Endothelial cell of umbilical vein (primary cell): ENCODE results near the gene SDCCAG8. TPM values are rescaled to one million over a fixed set of nuclear protein-coding genes. Genes with fewer than 3 reads are reported as not detected.

Experiments
- BruUV-seq: library from RNA; stranded (reverse); fragments of 400-500 nt; replicated peaks from 2 replicates; lab custom pipeline; 2021; lab: Mats Ljungman, UMichigan
- CTCF ChIA-PET: fragments of 300-600, 350-600 bp; sonication (Branson Sonifier 250); formaldehyde crosslinking; loops from one replicate; lab custom pipeline; 2021; ENCODE audit warnings: antibody characterized with exemption, inconsistent platforms; lab: Charles Lee
- POLR2A ChIA-PET: fragments of 300-600, 350-600 bp; sonication (Branson Sonifier 250); formaldehyde crosslinking; loops from one replicate; lab custom pipeline; 2021; ENCODE audit warnings: antibody characterized with exemption, inconsistent platforms; lab: Charles Lee
- DNase-seq: peaks from one replicate; pipeline ENCODE4 v3.0.0-alpha.2; 2011; ENCODE audit warnings: low read depth, low spot score
- FAIRE-seq: peaks from 2 replicates; lab custom pipeline; 2011; peaks lifted over from hg19 to GRCh38; lab: Jason Lieb, UNC
- H2AFZ ChIP-seq: 2 replicates; pipeline ENCODE4 v1.6.0; 2012; ENCODE audit warnings: low read depth, low read length, control low read depth, inconsistent platforms
- H3K27ac ChIP-seq: 2 replicates; pipeline ENCODE4 v1.5.1; 2011; ENCODE audit warnings: low read depth, mild to moderate bottlenecking, control low read depth, low read length, moderate library complexity; ENCODE audit not compliant: insufficient read depth
- H3K27me3 ChIP-seq, 2 experiments: 2 replicates each; pipeline versions ENCODE4 v1.6.0 to v1.6.1; 2011; ENCODE audit warnings: low read length in 2 of 2, mixed read lengths in 1 of 2; ENCODE audit not compliant: control insufficient read depth in 2 of 2, insufficient read depth in 2 of 2
- H3K36me3 ChIP-seq, 2 experiments: 2 replicates in 1 of 2; 3 replicates in 1 of 2; pipeline ENCODE4 v1.5.1; 2011; ENCODE audit warnings: low read length in 2 of 2, mild to moderate bottlenecking in 1 of 2, moderate library complexity in 1 of 2; ENCODE audit not compliant: control insufficient read depth in 2 of 2, insufficient read depth in 2 of 2; ENCODE audit errors: extremely low read depth in 1 of 2
- H3K4me1 ChIP-seq: 3 replicates; pipeline ENCODE4 v1.5.1; 2011; ENCODE audit warnings: mild to moderate bottlenecking, low read length; ENCODE audit not compliant: control insufficient read depth, insufficient read depth; ENCODE audit errors: extremely low read depth
- H3K4me2 ChIP-seq: 2 replicates; pipeline ENCODE4 v1.6.1; 2011; ENCODE audit warnings: low read length, control low read depth, mixed read lengths; ENCODE audit not compliant: insufficient read depth
- H3K4me3 ChIP-seq, 3 experiments: fragments of 200-600 bp in 1 of 3; sonication (generic), shearing (Covaris generic) in 1 of 3; replicated peaks in 1 of 3; 2 replicates each; pipeline ENCODE4 v1.5.1; 2011 to 2016; ENCODE audit warnings: control low read depth in 3 of 3, low read length in 3 of 3, mild to moderate bottlenecking in 2 of 3, inconsistent platforms in 1 of 3, low read depth in 1 of 3, moderate library complexity in 1 of 3; ENCODE audit not compliant: insufficient read depth in 1 of 3
- H3K79me2 ChIP-seq: 2 replicates; pipeline ENCODE4 v1.6.0; 2012; ENCODE audit warnings: low read length, inconsistent platforms; ENCODE audit not compliant: control insufficient read depth, insufficient read depth
- H3K9ac ChIP-seq: replicated peaks from 2 replicates; pipeline ENCODE3; 2011; ENCODE audit warnings: low read length, control low read depth; ENCODE audit not compliant: insufficient read depth; ENCODE audit errors: extremely low read depth
- H3K9me1 ChIP-seq: replicated peaks from 3 replicates; pipeline ENCODE4 v1.6.0; 2011; ENCODE audit warnings: mild to moderate bottlenecking, low read length; ENCODE audit not compliant: control insufficient read depth, insufficient read depth; ENCODE audit errors: extremely low read depth
- H3K9me3 ChIP-seq: replicated peaks from 2 replicates; pipeline ENCODE4 v1.5.1; 2012; ENCODE audit warnings: low read length, inconsistent platforms; ENCODE audit not compliant: control insufficient read depth, insufficient read depth
- H4K20me1 ChIP-seq: replicated peaks from 2 replicates; pipeline ENCODE3; 2011; ENCODE audit warnings: mild to moderate bottlenecking, low read length; ENCODE audit not compliant: control insufficient read depth, insufficient read depth; ENCODE audit errors: extremely low read depth
- CTCF ChIP-seq, 2 donors: IDR thresholded peaks; 1 replicate in 1 of 2; 2 replicates in 1 of 2; pipeline ENCODE4 v1.5.1; 2011; ENCODE audit warnings: low read length in 2 of 2, mild to moderate bottlenecking in 2 of 2, moderate library complexity in 2 of 2, control low read depth in 1 of 2, inconsistent platforms in 1 of 2, low read depth in 1 of 2; ENCODE audit not compliant: insufficient read depth in 1 of 2; ENCODE audit errors: extremely low read depth in 1 of 2
- EZH2 ChIP-seq: IDR thresholded peaks from 2 replicates; pipeline ENCODE4 v1.6.1; 2012; ENCODE audit warnings: borderline replicate concordance, low read depth, mild to moderate bottlenecking, moderate library complexity, low read length, inconsistent platforms; ENCODE audit not compliant: severe bottlenecking
- FOS ChIP-seq: IDR thresholded peaks from 2 replicates; pipeline ENCODE4 v1.6.1; 2011; ENCODE audit warnings: mild to moderate bottlenecking, low read length, moderate library complexity, borderline replicate concordance; ENCODE audit not compliant: insufficient read depth
- GATA2 ChIP-seq: IDR thresholded peaks from 2 replicates; pipeline ENCODE4 v1.7.0; 2011; ENCODE audit warnings: low read depth, mild to moderate bottlenecking, moderate library complexity, mixed read lengths, low read length; ENCODE audit not compliant: insufficient read length, insufficient read depth
- JUN ChIP-seq: IDR thresholded peaks from 2 replicates; pipeline ENCODE4 v1.6.1; 2011; ENCODE audit warnings: borderline replicate concordance, low read depth; ENCODE audit not compliant: insufficient read length, insufficient read depth
- MAX ChIP-seq: IDR thresholded peaks from 2 replicates; pipeline ENCODE4 v1.6.1; 2011; ENCODE audit not compliant: insufficient read depth, insufficient read length
- MYC ChIP-seq: IDR thresholded peaks from one replicate; pipeline ENCODE4 v1.6.1; 2011; ENCODE audit warnings: mild to moderate bottlenecking, low read depth, low read length
- POLR2A ChIP-seq: IDR thresholded peaks from 2 replicates; pipeline ENCODE4 v1.6.1; 2012; ENCODE audit warnings: low read depth, mild to moderate bottlenecking, control low read depth, low read length
- POLR2AphosphoS5 ChIP-seq: IDR thresholded peaks from 2 replicates; pipeline ENCODE4 v1.6.1; 2012; ENCODE audit warnings: low read depth, mild to moderate bottlenecking, control low read depth, low read length, moderate library complexity; ENCODE audit not compliant: insufficient read depth
- dilution Hi-C: fragments of 300-500 bp; cut with MboI; formaldehyde crosslinking; loops from one replicate; pipeline ENCODE4 v1.15.0; 2019; ENCODE audit warnings: low sequenced_read_pairs; ENCODE audit not compliant: extremely low pct_ligation_motif_present
- intact Hi-C: fragments of 100-400 bp; cut with micrococcal nuclease; formaldehyde crosslinking; loops from one replicate; pipeline ENCODE4 v1.10.0; 2022
- polyA plus RNA-seq, 4 experiments: library from polyadenylated mRNA; depleted of rRNA in 3 of 4; stranded (reverse) in 3 of 4; unstranded in 1 of 4; fragments of >200 nt; gene quantifications; 2 replicates each; pipeline versions ENCODE4 v1.2.1 to v1.2.3, GENCODE V29; 2011 to 2012; ENCODE audit warnings: missing spikeins in 1 of 4
- total RNA-seq: library from RNA; stranded (reverse); gene quantifications from 2 replicates; pipeline ENCODE4 v1.2.3, GENCODE V29; 2021

Gene SDCCAG8
- total and polyA plus RNA-seq, 2 donors (not counting 3 experiments of a cell fraction or from before 2014, with no cell fraction given) = 14.6 to 25.7 TPM

GRCh38 chr1:243496187-243496646 lies 240.4 kb downstream of the SDCCAG8 start:
- H2AFZ ChIP-seq = no peak overlapping the region
- H3K4me2 ChIP-seq = no peak overlapping the region
- H4K20me1 ChIP-seq = no peaks in the 10 kb centered on the region
- H3K27me3 ChIP-seq = no peaks in the 10 kb centered on the region
- no peak overlapping the region for H3K27ac ChIP-seq
- CTCF ChIA-PET = no interaction called here
- H3K9me1 ChIP-seq = no peaks in the 10 kb centered on the region
- FAIRE-seq (no peak), DNase-seq (no peak)
- intact Hi-C loops = no loop called here
- no peak for TF ChIP-seq POLR2A
- TF ChIP-seq MAX = no peak
- no peak for TF ChIP-seq MYC
- dilution Hi-C loops = no loop called here
- H3K79me2 ChIP-seq = no peaks in the 10 kb centered on the region
- peaks cover 0 to 5% of the 10 kb centered on the region in 2 experiments for H3K36me3 ChIP-seq
- POLR2A ChIA-PET = no interaction called here
- H3K4me3 ChIP-seq = no peak overlapping the region
- no peaks in the 10 kb centered on the region for H3K4me1 ChIP-seq
- H3K9ac ChIP-seq = no peak overlapping the region
- no peaks in the 10 kb centered on the region for H3K9me3 ChIP-seq
- BruUV-seq = no TSS peak

DNA sequence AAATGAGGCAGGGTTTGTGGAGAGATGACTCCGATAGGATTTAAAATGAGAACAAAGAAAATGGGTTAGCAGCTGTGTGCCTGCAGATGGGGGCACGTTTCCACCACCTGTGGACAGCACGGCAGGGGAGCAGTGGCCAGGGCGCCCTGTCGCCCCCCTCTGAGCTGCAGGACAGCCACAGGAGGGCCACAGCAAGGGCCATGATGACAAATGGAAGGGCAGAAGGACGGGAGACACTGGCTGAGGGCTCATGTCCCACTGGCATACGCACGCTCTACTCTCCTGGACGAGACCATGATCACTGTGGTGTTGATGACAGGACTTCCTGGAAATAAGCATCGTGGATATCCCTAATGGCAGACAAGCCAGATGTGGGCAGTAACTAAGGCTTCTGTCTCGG lies 241.0 kb downstream of the SDCCAG8 start:
- TF ChIP-seq JUN = no peak
- TF ChIP-seq MAX = no peak
- no peak for TF ChIP-seq POLR2AphosphoS5
- no peak for TF ChIP-seq EZH2
- TF ChIP-seq CTCF (IDR thresholded peaks at IDR 0.05; ENCODE audit: extremely low read depth in 1 of 2, insufficient read depth in 1 of 2, low read depth in 1 of 2, low read length in 2 of 2) = no peak
- no peak for TF ChIP-seq POLR2A
- TF ChIP-seq MYC = no peak
- no peak for TF ChIP-seq FOS
- no peak for TF ChIP-seq GATA2
- Histone ChIP-seq H2AFZ (no peak overlapping the region), H3K4me2 (no peak overlapping the region), H3K9me1 (no peaks in the 10 kb centered on the region), H3K27me3 (no peaks in the 10 kb centered on the region), H3K79me2 (no peaks in the 10 kb centered on the region), H3K9ac (no peak overlapping the region), H3K4me3 (no peak overlapping the region), H3K27ac (no peak overlapping the region), H4K20me1 (no peaks in the 10 kb centered on the region), H3K4me1 (no peaks in the 10 kb centered on the region), H3K36me3 (peaks cover 0 to 5% of the 10 kb centered on the region in 2 experiments), H3K9me3 (no peaks in the 10 kb centered on the region)
- ChIA-PET POLR2A (no interaction called here), CTCF (no interaction called here)
- BruUV-seq = no TSS peak
- intact Hi-C loops = no loop called here
- DNase-seq (no peak), FAIRE-seq (no peak)
- dilution Hi-C loops = no loop called here
